HG03469 (cell line): ENCODE data around the gene GRSF1.

Source experiments
- ATAC-seq: cut with Tn5 transposase; IDR thresholded peaks from one replicate; pipeline ENCODE4 v1.9.1; 2021; ENCODE audit warnings: mild to moderate bottlenecking, moderate library complexity, moderate number of reproducible peaks; ENCODE audit not compliant: unreplicated experiment

The GRSF1 gene

DNA sequence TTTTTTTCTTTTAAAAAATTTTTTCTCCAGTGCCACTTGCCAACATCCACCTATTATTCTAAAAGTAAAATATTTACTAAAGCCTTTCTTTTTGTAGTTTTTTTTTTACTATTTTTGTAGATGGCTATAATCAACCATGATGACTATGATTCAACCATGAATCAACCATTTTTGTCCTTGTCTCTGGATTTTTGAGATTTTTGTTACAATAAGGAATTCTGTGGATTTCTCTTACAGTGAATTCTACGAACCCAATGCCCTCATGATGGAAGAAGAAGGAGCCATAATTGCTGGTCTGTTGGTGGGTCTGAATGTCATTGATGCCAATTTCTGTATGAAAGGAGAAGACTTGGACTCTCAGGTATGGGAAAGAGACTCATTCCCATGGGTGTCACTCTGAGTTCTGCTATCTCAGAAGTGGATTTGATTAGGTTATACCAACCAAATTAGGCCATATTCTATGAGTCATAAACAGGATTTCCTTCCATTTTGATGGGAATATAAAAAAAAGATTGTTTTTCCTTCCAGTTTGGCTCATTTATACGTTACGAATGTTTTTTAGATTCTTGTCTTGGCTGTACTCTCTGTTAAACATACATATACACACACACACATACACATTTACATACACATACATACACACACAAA lies 71.3 kb downstream of the GRSF1 start:
- ATAC-seq = no peak
